DOHH2 (cell line): ENCODE results near the gene CASKIN1.

Experiments used
- H3F3A ChIP-seq: fragments of 200-600 bp; sonication (generic), shearing (Covaris generic); 2 replicates; pipeline ENCODE4 v1.6.0; 2016; ENCODE audit warnings: antibody characterized with exemption, mild to moderate bottlenecking; ENCODE audit not compliant: control insufficient read depth, insufficient read depth
- H3K27ac ChIP-seq: fragments of 200-600 bp; sonication (generic); 2 replicates; pipeline ENCODE4 v1.5.1; 2014; ENCODE audit warnings: low read depth, mild to moderate bottlenecking, low read length, moderate library complexity
- H3K27me3 ChIP-seq: fragments of 200-600 bp; sonication (generic); 2 replicates; pipeline ENCODE4 v1.6.1; 2014; ENCODE audit warnings: mild to moderate bottlenecking, low read length, mixed read lengths; ENCODE audit not compliant: control insufficient read depth
- H3K36me3 ChIP-seq: fragments of 200-600 bp; sonication (generic); 2 replicates; pipeline ENCODE4 v1.6.1; 2014; ENCODE audit warnings: mild to moderate bottlenecking, low read length, moderate library complexity, mixed read lengths; ENCODE audit not compliant: control insufficient read depth
- H3K4me1 ChIP-seq: fragments of 200-600 bp; sonication (generic); 2 replicates; pipeline ENCODE4 v1.6.1; 2014; ENCODE audit warnings: mild to moderate bottlenecking, low read length, mixed read lengths; ENCODE audit not compliant: control insufficient read depth
- H3K4me2 ChIP-seq: fragments of 200-600 bp; sonication (generic); 2 replicates; pipeline ENCODE4 v1.6.0; 2014; ENCODE audit warnings: mild to moderate bottlenecking, low read length, moderate library complexity
- H3K4me3 ChIP-seq: fragments of 200-600 bp; sonication (generic); 2 replicates; pipeline ENCODE4 v1.5.1; 2014; ENCODE audit warnings: mild to moderate bottlenecking, low read length, mixed read lengths
- H3K79me2 ChIP-seq: fragments of 200-600 bp; sonication (generic); 2 replicates; pipeline ENCODE4 v1.6.1; 2014; ENCODE audit warnings: mild to moderate bottlenecking, low read length, mixed read lengths; ENCODE audit not compliant: control insufficient read depth
- H3K9me2 ChIP-seq: fragments of 200-600 bp; sonication (generic); replicated peaks from 2 replicates; pipeline ENCODE4 v1.6.1; 2014; ENCODE audit warnings: mild to moderate bottlenecking, low read length, mixed read lengths; ENCODE audit not compliant: control insufficient read depth
- H3K9me3 ChIP-seq: fragments of 200-600 bp; sonication (generic); 2 replicates; pipeline ENCODE4 v1.6.1; 2014; ENCODE audit warnings: antibody characterized with exemption, low read length, mixed read lengths; ENCODE audit not compliant: control insufficient read depth, insufficient read depth
- H4K20me1 ChIP-seq: fragments of 200-600 bp; sonication (generic); 2 replicates; pipeline ENCODE4 v1.6.0; 2014; ENCODE audit warnings: low read depth, mild to moderate bottlenecking, antibody characterized with exemption, low read length, moderate library complexity; ENCODE audit not compliant: control insufficient read depth, insufficient read depth
- CTCF ChIP-seq: fragments of 200-600 bp; sonication (generic); IDR thresholded peaks from one replicate; pipeline ENCODE4 v1.5.1; 2014; ENCODE audit warnings: antibody characterized with exemption, mild to moderate bottlenecking, low read depth, low read length; ENCODE audit not compliant: poor library complexity, severe bottlenecking
- EZH2phosphoT487 ChIP-seq: fragments of 200-600 bp; sonication (generic); IDR thresholded peaks from 2 replicates; pipeline ENCODE4 v1.6.1; 2017; ENCODE audit warnings: borderline replicate concordance, mild to moderate bottlenecking, antibody characterized with exemption, low read length, moderate library complexity, mixed read lengths

CASKIN1 gene

GRCh38 chr16:2184346-2184745, 12.1 kb downstream of the CASKIN1 start:
- H3K4me2 ChIP-seq = no peak overlapping the region
- H3K27me3 ChIP-seq = no peaks in the 10 kb centered on the region
- no peaks in the 10 kb centered on the region for H3K9me3 ChIP-seq
- H3K9me2 ChIP-seq = no peaks in the 10 kb centered on the region
- H4K20me1 ChIP-seq = no peaks in the 10 kb centered on the region
- H3K79me2 ChIP-seq = no peaks in the 10 kb centered on the region
- no peak overlapping the region for H3K27ac ChIP-seq
- no peak for TF ChIP-seq CTCF
- TF ChIP-seq EZH2phosphoT487 = no peak
- 0 out of 2 replicates have a peak, but pooled peaks cover 2% of the 10 kb centered on the region for H3K4me1 ChIP-seq
- H3K36me3 ChIP-seq = peaks cover 7% of the 10 kb centered on the region; the same call in 1 of the 2 replicates
- H3K4me3 ChIP-seq = no peak overlapping the region
- H3F3A ChIP-seq = no peaks in the 10 kb centered on the region

DNA sequence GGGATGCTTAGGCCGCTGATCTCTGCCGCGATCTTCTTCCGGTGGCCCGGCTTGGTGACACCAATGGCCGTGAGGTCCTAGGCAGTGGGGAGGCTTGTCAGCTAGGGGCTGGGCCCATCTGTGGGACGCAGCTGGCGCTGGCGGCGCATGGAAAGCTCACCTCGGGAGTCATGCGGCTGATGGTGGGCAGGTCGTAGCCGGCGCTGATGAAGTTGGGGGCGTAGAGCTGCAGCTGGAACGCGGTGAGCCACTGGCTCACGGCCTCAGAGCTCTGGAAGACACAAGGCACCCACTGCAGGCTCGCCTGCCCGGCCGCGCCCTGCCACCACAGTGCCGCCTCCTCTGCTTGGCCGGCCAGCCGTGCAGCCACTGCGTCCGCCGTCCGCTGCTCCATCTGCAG, 12.7 kb downstream of the CASKIN1 start:
- Histone ChIP-seq H3K27ac (no peak overlapping the region), H3K4me1 (0 out of 2 replicates have a peak, but pooled peaks cover 2% of the 10 kb centered on the region), H3K27me3 (no peaks in the 10 kb centered on the region), H4K20me1 (no peaks in the 10 kb centered on the region), H3F3A (no peaks in the 10 kb centered on the region), H3K79me2 (no peaks in the 10 kb centered on the region), H3K4me2 (no peak overlapping the region), H3K9me3 (no peaks in the 10 kb centered on the region), H3K9me2 (no peaks in the 10 kb centered on the region), H3K4me3 (no peak overlapping the region), H3K36me3 (peaks cover 7% of the 10 kb centered on the region; the same call in 1 of the 2 replicates)
- TF ChIP-seq CTCF (no peak), EZH2phosphoT487 (no peak)

GRCh38 chr16:2181952-2182351, 14.5 kb downstream of the CASKIN1 start:
- H3K4me1 ChIP-seq = 0 out of 2 replicates have a peak, but pooled peaks cover 2% of the 10 kb centered on the region
- peaks cover 22% of the 10 kb centered on the region for H3K36me3 ChIP-seq
- H3K9me2 ChIP-seq = no peaks in the 10 kb centered on the region
- no peaks in the 10 kb centered on the region for H3K9me3 ChIP-seq
- no peak overlapping the region for H3K27ac ChIP-seq
- H3K27me3 ChIP-seq = no peaks in the 10 kb centered on the region
- H3K4me2 ChIP-seq = no peak overlapping the region
- H4K20me1 ChIP-seq = no peaks in the 10 kb centered on the region
- TF ChIP-seq CTCF (no peak), EZH2phosphoT487 (no peak)
- H3K4me3 ChIP-seq = no peak overlapping the region
- no peaks in the 10 kb centered on the region for H3K79me2 ChIP-seq
- no peaks in the 10 kb centered on the region for H3F3A ChIP-seq
